ENCODE results near the gene ARHGEF39. TPM values are rescaled to one million over a fixed set of nuclear protein-coding genes. Genes with fewer than 3 reads are reported as not detected.

ARHGEF39 gene
- total and polyA plus RNA-seq, 2 experiments from 2014 or later, result 1.8 to 2.1 TPM

- WGBS, 2 experiments (ENCODE audit: low coverage in 1 of 2, low lambda C conversion rate in 2 of 2, missing lambda C conversion rate in 2 of 2), result 93 to 94% methylated on average over 11 of the region's 11 CpGs
- peaks cover 81% of the 10 kb centered on the region for H3K36me3 ChIP-seq (ENCODE audit: low read depth)
- no peaks in the 10 kb centered on the region for H3K27me3 ChIP-seq (replicated peaks; ENCODE audit: insufficient read depth)
- no peaks in the 10 kb centered on the region for H4K20me1 ChIP-seq (ENCODE audit: insufficient read depth)
- no peak overlapping the region for H3K4me3 ChIP-seq
- no peak for TF ChIP-seq EZH2 (IDR thresholded peaks at IDR 0.05; ENCODE audit: insufficient read depth, poor library complexity, severe bottlenecking)
- no peak for TF ChIP-seq EZH2phosphoT487 (IDR thresholded peaks at IDR 0.05; ENCODE audit: insufficient read depth, low read depth)
- H3K9me2 ChIP-seq (ENCODE audit: insufficient read depth), result no peaks in the 10 kb centered on the region
- H3F3A ChIP-seq (ENCODE audit: insufficient read depth), result peaks cover 55% of the 10 kb centered on the region
- H2AFZ ChIP-seq, result no peak overlapping the region
- H3K27ac ChIP-seq, result no peak overlapping the region
- no peaks in the 10 kb centered on the region for H3K4me1 ChIP-seq (ENCODE audit: insufficient read depth)
- H3K9me3 ChIP-seq (ENCODE audit: low read depth), result no peaks in the 10 kb centered on the region
- in situ Hi-C loops (cut with MboI), result loop anchor here (25.0 kb wide), 1 partner anchor 101 kb away; the partner anchor contains the start of genes CD72 and TESK1
- DNase-seq, result no peak
- peaks cover 76% of the 10 kb centered on the region for H3K79me2 ChIP-seq (ENCODE audit: insufficient read depth)
- H3K4me2 ChIP-seq (ENCODE audit: unreplicated experiment), result no peak overlapping the region
- H3K9ac ChIP-seq, result no peak overlapping the region
These were observed 47.9 kb upstream of the ARHGEF39 start for GRCh38 chr9:35712762-35713400.

GRCh38 chr9:35711501-35712428, 46.8 kb upstream of the ARHGEF39 start:
- Histone ChIP-seq H3K27me3 (replicated peaks; ENCODE audit: insufficient read depth) (no peaks in the 10 kb centered on the region), H3K9ac (no peak overlapping the region), H3K9me3 (ENCODE audit: low read depth) (no peaks in the 10 kb centered on the region), H3K36me3 (ENCODE audit: low read depth) (peaks cover 81% of the 10 kb centered on the region), H4K20me1 (ENCODE audit: insufficient read depth) (no peaks in the 10 kb centered on the region), H3K4me1 (ENCODE audit: insufficient read depth) (no peaks in the 10 kb centered on the region), H3F3A (ENCODE audit: insufficient read depth) (peaks cover 66% of the 10 kb centered on the region), H3K27ac (no peak overlapping the region), H3K9me2 (ENCODE audit: insufficient read depth) (no peaks in the 10 kb centered on the region), H3K4me2 (ENCODE audit: unreplicated experiment) (no peak overlapping the region), H3K4me3 (no peak overlapping the region), H2AFZ (no peak overlapping the region), H3K79me2 (ENCODE audit: insufficient read depth) (peaks cover 76% of the 10 kb centered on the region)
- no peak for DNase-seq
- TF ChIP-seq EZH2 (IDR thresholded peaks at IDR 0.05; ENCODE audit: insufficient read depth, poor library complexity, severe bottlenecking), result no peak
- no peak for TF ChIP-seq EZH2phosphoT487 (IDR thresholded peaks at IDR 0.05; ENCODE audit: insufficient read depth, low read depth)
- in situ Hi-C loops (cut with MboI), result loop anchor here (25.0 kb wide), 1 partner anchor 99 kb away; the partner anchor contains the start of genes CD72 and TESK1
- whole genome bisulfite sequencing, 2 experiments (ENCODE audit: low coverage in 1 of 2, low lambda C conversion rate in 2 of 2, missing lambda C conversion rate in 2 of 2), result 86 to 89% methylated on average over 19 to 21 of the region's 21 CpGs

GRCh38 chr9:35710818-35711500, 46.0 kb upstream of the ARHGEF39 start:
- H3K27ac ChIP-seq, result no peak overlapping the region
- TF ChIP-seq EZH2phosphoT487 (IDR thresholded peaks at IDR 0.05; ENCODE audit: insufficient read depth, low read depth) (no peak), EZH2 (IDR thresholded peaks at IDR 0.05; ENCODE audit: insufficient read depth, poor library complexity, severe bottlenecking) (no peak)
- no peaks in the 10 kb centered on the region for H4K20me1 ChIP-seq (ENCODE audit: insufficient read depth)
- peaks cover 66% of the 10 kb centered on the region for H3F3A ChIP-seq (ENCODE audit: insufficient read depth)
- H3K27me3 ChIP-seq (replicated peaks; ENCODE audit: insufficient read depth), result no peaks in the 10 kb centered on the region
- peaks cover 76% of the 10 kb centered on the region for H3K79me2 ChIP-seq (ENCODE audit: insufficient read depth)
- in situ Hi-C loops (cut with MboI), result loop anchor here (25.0 kb wide), 1 partner anchor 99 kb away; the partner anchor contains the start of genes CD72 and TESK1
- H3K9me2 ChIP-seq (ENCODE audit: insufficient read depth), result no peaks in the 10 kb centered on the region
- no peak overlapping the region for H3K4me3 ChIP-seq
- no peaks in the 10 kb centered on the region for H3K9me3 ChIP-seq (ENCODE audit: low read depth)
- H3K36me3 ChIP-seq (ENCODE audit: low read depth), result peaks cover 81% of the 10 kb centered on the region
- H3K9ac ChIP-seq, result no peak overlapping the region
- no peak for DNase-seq
- no peak overlapping the region for H2AFZ ChIP-seq
- 67 to 70% methylated on average over 7 of the region's 7 CpGs for WGBS, 2 experiments (ENCODE audit: low coverage in 1 of 2, low lambda C conversion rate in 2 of 2, missing lambda C conversion rate in 2 of 2)
- H3K4me2 ChIP-seq (ENCODE audit: unreplicated experiment), result no peak overlapping the region
- H3K4me1 ChIP-seq (ENCODE audit: insufficient read depth), result no peaks in the 10 kb centered on the region

GRCh38 chr9:35708146-35708545, 43.2 kb upstream of the ARHGEF39 start:
- 98 to 99% methylated on average over 4 of the region's 4 CpGs for WGBS, 2 experiments (ENCODE audit: low coverage in 1 of 2, low lambda C conversion rate in 2 of 2, missing lambda C conversion rate in 2 of 2)
- TF ChIP-seq EZH2phosphoT487 (IDR thresholded peaks at IDR 0.05; ENCODE audit: insufficient read depth, low read depth) (no peak), EZH2 (IDR thresholded peaks at IDR 0.05; ENCODE audit: insufficient read depth, poor library complexity, severe bottlenecking) (no peak)
- H3K36me3 ChIP-seq (ENCODE audit: low read depth), result peaks cover 88% of the 10 kb centered on the region

More at GRCh38 chr9:35708146-35708545, 43.2 kb upstream of the ARHGEF39 start:
- H3K4me3 ChIP-seq, result no peak overlapping the region
- H3K9ac ChIP-seq, result no peak overlapping the region
- no peak overlapping the region for H2AFZ ChIP-seq
- no peak overlapping the region for H3K27ac ChIP-seq
- no peaks in the 10 kb centered on the region for H3K27me3 ChIP-seq (replicated peaks; ENCODE audit: insufficient read depth)
- no peaks in the 10 kb centered on the region for H3K9me2 ChIP-seq (ENCODE audit: insufficient read depth)
- no peak overlapping the region for H3K4me2 ChIP-seq (ENCODE audit: unreplicated experiment)
- DNase-seq, result no peak
- in situ Hi-C loops (cut with MboI), result loop anchor here (25.0 kb wide), 1 partner anchor 96 kb away; the partner anchor contains the start of genes CD72 and TESK1
- no peaks in the 10 kb centered on the region for H3K4me1 ChIP-seq (ENCODE audit: insufficient read depth)
- peaks cover 62% of the 10 kb centered on the region for H3F3A ChIP-seq (ENCODE audit: insufficient read depth)
- no peaks in the 10 kb centered on the region for H3K9me3 ChIP-seq (ENCODE audit: low read depth)
- H3K79me2 ChIP-seq (ENCODE audit: insufficient read depth), result peaks cover 59% of the 10 kb centered on the region
- no peaks in the 10 kb centered on the region for H4K20me1 ChIP-seq (ENCODE audit: insufficient read depth)
